Activated CD4-positive, alpha-beta T cell treated with anti-CD3 and anti-CD28 coated beads, Interleukin-2, amount 10 ng/mL, durations not matched to agents 7 days and 5 days (primary cell): ENCODE measurements around the gene NUP93. TPM values are rescaled to one million over a fixed set of nuclear protein-coding genes. Genes with fewer than 3 reads are reported as not detected.

Source experiments
- CTCF ChIA-PET: fragments of 350-600 bp; sonication (Branson Sonifier 250); formaldehyde crosslinking; loops from one replicate; lab custom pipeline; 2021; ENCODE audit warnings: antibody characterized with exemption; lab: Charles Lee
- POLR2A ChIA-PET: fragments of 350-600 bp; sonication (Branson Sonifier 250); formaldehyde crosslinking; loops from one replicate; lab custom pipeline; 2021; ENCODE audit warnings: antibody characterized with exemption; lab: Charles Lee
- DNase-seq: peaks from one replicate; pipeline ENCODE4 v3.0.0-alpha.2; 2020
- H3K27ac Mint-ChIP-seq: one replicate; pipeline ENCODE4 v1.8.0; 2021; ENCODE audit warnings: mild to moderate bottlenecking, moderate library complexity, mixed read lengths
- H3K27me3 Mint-ChIP-seq: one replicate; pipeline ENCODE4 v1.8.0; 2021; ENCODE audit warnings: mixed read lengths
- H3K36me3 Mint-ChIP-seq: one replicate; pipeline ENCODE4 v1.8.0; 2021; ENCODE audit warnings: low read depth, mixed read lengths
- H3K4me1 Mint-ChIP-seq: one replicate; pipeline ENCODE4 v1.8.0; 2021; ENCODE audit warnings: mixed read lengths
- H3K4me3 Mint-ChIP-seq: one replicate; pipeline ENCODE4 v1.8.0; 2021; ENCODE audit warnings: mild to moderate bottlenecking, moderate library complexity, mixed read lengths
- H3K9me3 Mint-ChIP-seq: one replicate; pipeline ENCODE4 v1.8.0; 2021; ENCODE audit warnings: mixed read lengths
- total RNA-seq, 2 experiments: library from RNA; stranded (reverse); gene quantifications; one replicate each; pipeline ENCODE4 v1.2.3, GENCODE V29; 2021

The NUP93 gene
- total RNA-seq, 2 experiments from 2014 or later: 85.0 to 85.9 TPM

DNA sequence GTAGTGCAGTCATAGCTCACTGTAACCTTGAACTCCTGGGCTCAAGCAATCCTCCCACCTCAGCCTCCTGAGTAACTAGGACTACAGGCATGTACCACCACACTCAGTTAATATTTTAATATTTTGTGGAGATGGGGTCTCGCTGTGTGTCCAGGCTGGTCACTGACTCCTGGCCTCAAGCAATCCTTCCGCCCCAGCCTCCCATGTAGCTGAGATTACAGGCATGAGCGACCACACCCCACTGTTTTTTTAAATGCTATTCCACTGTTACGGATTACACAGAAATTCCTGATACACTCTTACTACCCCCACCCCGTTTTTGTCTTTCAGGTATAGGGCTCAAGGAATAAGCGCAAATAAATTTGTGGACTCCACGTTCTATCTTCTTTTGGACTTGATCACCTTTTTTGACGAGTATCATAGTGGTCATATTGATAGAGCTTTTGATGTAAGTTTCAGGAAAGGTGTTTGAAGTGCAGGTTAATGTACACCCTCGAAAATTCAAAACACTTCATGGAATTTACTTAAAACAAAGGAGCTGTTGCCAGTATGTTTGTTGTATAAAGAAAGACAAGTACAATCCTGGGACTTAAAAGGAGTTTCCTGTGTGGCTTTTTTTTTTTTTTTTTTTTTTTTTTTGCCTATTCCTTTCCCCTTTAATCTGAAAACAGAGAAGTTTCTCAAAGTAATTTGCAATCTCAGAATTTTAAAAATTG is 108.9 kb downstream of the NUP93 start:
- H3K27ac Mint-ChIP-seq: no peak overlapping the region
- CTCF ChIA-PET: interaction anchor here (0.6 to 2.2 kb wide), 3 partner anchors 10 to 194 kb away, joined by 3 to 7 read pairs (median 6); no protein-coding TSS in a partner anchor
- no peaks in the 10 kb centered on the region for H3K27me3 Mint-ChIP-seq
- H3K4me3 Mint-ChIP-seq: no peak overlapping the region
- H3K9me3 Mint-ChIP-seq: no peaks in the 10 kb centered on the region
- H3K4me1 Mint-ChIP-seq: peaks cover 9% of the 10 kb centered on the region
- DNase-seq: no peak
- peaks cover 37% of the 10 kb centered on the region for H3K36me3 Mint-ChIP-seq
- POLR2A ChIA-PET: no interaction called here

DNA sequence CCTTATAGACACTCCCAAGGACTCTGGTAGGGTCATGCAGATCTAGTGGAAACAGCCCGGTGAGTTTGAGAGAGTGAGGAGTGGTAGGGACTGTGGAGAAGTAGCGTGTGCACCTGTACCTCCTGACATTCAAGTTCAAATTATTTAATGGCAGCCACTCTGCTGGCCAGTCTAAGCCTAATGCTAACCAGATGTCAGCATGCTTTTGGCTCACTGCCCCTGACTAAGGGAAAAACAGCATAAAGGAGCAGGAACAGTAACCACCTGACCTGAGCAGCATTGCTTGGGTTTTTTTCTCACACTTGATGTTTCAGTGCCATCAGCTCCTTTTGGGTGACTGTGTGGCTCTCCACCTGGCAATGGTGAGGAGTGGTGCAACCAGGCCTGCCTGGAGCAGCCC is 111.3 kb downstream of the NUP93 start:
- H3K4me1 Mint-ChIP-seq: peaks cover 9% of the 10 kb centered on the region
- DNase-seq: no peak
- H3K4me3 Mint-ChIP-seq: no peak overlapping the region
- ChIA-PET CTCF (interaction anchor here (1.3 to 3.8 kb wide), 2 partner anchors 11 to 14 kb away, joined by 4 to 15 read pairs; no protein-coding TSS in a partner anchor), POLR2A (no interaction called here)
- H3K36me3 Mint-ChIP-seq: peaks cover 46% of the 10 kb centered on the region
- H3K27ac Mint-ChIP-seq: no peak overlapping the region
- H3K27me3 Mint-ChIP-seq: no peaks in the 10 kb centered on the region
- H3K9me3 Mint-ChIP-seq: no peaks in the 10 kb centered on the region

DNA sequence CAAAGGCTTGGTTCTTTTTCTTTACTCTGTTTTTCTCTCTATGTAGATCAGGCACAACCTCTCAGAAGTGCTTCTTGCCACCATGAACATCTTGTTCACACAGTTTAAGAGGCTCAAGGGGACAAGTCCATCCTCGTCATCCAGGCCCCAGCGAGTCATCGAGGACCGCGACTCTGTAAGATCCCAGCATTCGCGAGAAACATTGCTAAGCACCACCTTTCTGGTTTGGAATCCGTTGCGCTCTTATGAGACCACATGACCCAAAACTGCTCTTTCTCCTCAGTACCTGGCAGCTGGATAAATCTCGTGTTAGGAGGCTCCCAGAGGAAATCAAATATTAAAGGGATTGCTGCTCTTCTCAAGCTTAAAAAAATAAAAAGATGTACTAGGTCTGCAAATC is 111.7 kb downstream of the NUP93 start:
- Mint-ChIP-seq H3K36me3 (peaks cover 45% of the 10 kb centered on the region), H3K4me1 (peaks cover 10% of the 10 kb centered on the region), H3K27ac (no peak overlapping the region), H3K4me3 (no peak overlapping the region), H3K9me3 (no peaks in the 10 kb centered on the region), H3K27me3 (no peaks in the 10 kb centered on the region)
- ChIA-PET CTCF (interaction anchor here (0.9 to 3.8 kb wide), 4 partner anchors 11 to 14 kb away, joined by 3 to 15 read pairs (median 7); no protein-coding TSS in a partner anchor), POLR2A (no interaction called here)
- no peak for DNase-seq

DNA sequence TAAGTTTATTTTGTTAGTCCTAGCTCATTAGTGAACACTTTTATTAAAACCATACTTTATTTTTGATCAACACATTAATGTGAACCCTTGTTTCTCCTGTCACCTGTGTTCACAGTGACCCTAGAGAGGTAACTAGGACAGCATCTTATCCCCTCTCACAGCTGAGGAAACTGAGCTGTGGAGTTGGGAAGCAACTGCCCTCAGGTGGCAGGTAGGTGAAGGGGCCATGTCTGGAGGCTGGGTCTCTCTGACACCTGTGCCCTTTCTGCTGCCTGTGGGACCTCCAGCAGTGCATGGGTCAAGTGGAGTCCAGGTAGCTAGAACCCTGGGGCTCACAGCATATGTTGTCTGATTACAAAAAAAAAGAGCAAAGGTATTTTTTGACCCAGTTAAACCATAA is 112.2 kb downstream of the NUP93 start:
- H3K27ac Mint-ChIP-seq: no peak overlapping the region
- no peak overlapping the region for H3K4me3 Mint-ChIP-seq
- ChIA-PET POLR2A (no interaction called here), CTCF (interaction anchor here (0.8 to 3.8 kb wide), 6 partner anchors 10 to 14 kb away, joined by 3 to 15 read pairs (median 4); no protein-coding TSS in a partner anchor)
- peaks cover 46% of the 10 kb centered on the region for H3K36me3 Mint-ChIP-seq
- peaks cover 14% of the 10 kb centered on the region for H3K4me1 Mint-ChIP-seq
- no peak for DNase-seq
- H3K27me3 Mint-ChIP-seq: no peaks in the 10 kb centered on the region
- H3K9me3 Mint-ChIP-seq: no peaks in the 10 kb centered on the region

DNA sequence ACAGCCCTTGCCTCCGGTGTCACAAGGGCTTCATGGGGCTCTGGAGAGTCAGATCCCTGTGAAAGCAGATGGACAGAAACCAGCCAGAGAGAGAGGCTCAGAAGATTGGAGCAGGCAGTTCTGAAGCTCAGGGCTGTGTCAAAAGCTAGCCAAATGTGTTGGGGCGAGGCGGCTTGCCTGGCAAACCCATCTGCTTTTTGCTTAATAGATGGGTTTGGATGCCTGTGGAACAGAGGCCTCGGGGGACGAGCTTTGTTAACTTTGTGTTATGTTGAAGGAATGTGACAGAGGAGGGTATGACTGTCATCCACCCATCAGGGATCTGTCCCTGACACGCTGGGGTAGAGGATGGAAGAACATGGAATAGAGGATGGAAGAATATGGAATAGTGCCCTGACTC is 114.1 kb downstream of the NUP93 start:
- Mint-ChIP-seq H3K4me1 (peaks cover 28% of the 10 kb centered on the region), H3K9me3 (peaks cover 12% of the 10 kb centered on the region), H3K27me3 (no peaks in the 10 kb centered on the region), H3K36me3 (peaks cover 52% of the 10 kb centered on the region), H3K4me3 (no peak overlapping the region), H3K27ac (no peak overlapping the region)
- POLR2A ChIA-PET: no interaction called here
- CTCF ChIA-PET: interaction anchor here (3.8 kb wide), 1 partner anchor 11 kb away, joined by 15 read pairs; no protein-coding TSS in a partner anchor
- DNase-seq: no peak

DNA sequence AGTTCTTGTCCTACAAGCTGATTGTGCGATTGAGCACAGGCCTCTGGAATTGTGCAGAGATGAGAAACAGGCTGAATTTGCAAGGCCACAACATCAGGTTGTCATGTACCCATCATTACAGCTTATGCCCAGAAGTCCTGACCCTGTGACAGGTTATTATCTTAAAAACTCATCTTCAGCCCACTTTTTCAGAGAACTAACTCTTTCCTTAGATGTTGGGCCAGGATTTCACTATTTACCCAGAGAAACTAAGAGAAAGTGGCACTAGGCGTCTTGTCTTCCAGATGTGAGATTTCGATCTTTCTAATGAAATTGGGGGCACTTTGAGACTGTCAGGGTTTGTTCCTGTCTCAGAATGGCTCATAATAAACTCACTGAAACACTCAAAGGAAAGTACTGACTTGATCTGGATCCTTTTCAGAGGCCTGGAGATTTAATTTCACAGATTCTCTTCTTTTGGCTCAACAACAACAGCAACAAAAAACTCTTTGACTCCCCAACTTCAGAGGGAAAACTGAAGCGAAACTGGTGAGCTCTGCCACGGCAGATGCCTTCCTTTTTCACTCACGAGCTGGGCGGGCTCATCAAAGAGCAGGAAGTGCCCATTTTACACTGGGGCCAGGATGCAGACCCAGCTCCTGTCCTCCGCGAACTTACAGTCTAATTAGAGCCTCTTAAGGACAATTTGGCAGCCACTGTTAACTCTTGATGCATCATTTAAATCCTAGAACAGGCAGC is 117.4 kb downstream of the NUP93 start:
- peak; percentile 45 for DNase-seq
- Mint-ChIP-seq H3K36me3 (peaks cover 37% of the 10 kb centered on the region), H3K9me3 (peaks cover 12% of the 10 kb centered on the region), H3K4me3 (no peak overlapping the region), H3K27ac (peak overlapping the region; percentile 79), H3K27me3 (no peaks in the 10 kb centered on the region), H3K4me1 (peaks cover 26% of the 10 kb centered on the region)
- ChIA-PET CTCF (interaction anchor here (1.1 to 1.9 kb wide), 6 partner anchors 9 to 118 kb away, joined by 3 to 6 read pairs (median 4); no protein-coding TSS in a partner anchor), POLR2A (no interaction called here)

DNA sequence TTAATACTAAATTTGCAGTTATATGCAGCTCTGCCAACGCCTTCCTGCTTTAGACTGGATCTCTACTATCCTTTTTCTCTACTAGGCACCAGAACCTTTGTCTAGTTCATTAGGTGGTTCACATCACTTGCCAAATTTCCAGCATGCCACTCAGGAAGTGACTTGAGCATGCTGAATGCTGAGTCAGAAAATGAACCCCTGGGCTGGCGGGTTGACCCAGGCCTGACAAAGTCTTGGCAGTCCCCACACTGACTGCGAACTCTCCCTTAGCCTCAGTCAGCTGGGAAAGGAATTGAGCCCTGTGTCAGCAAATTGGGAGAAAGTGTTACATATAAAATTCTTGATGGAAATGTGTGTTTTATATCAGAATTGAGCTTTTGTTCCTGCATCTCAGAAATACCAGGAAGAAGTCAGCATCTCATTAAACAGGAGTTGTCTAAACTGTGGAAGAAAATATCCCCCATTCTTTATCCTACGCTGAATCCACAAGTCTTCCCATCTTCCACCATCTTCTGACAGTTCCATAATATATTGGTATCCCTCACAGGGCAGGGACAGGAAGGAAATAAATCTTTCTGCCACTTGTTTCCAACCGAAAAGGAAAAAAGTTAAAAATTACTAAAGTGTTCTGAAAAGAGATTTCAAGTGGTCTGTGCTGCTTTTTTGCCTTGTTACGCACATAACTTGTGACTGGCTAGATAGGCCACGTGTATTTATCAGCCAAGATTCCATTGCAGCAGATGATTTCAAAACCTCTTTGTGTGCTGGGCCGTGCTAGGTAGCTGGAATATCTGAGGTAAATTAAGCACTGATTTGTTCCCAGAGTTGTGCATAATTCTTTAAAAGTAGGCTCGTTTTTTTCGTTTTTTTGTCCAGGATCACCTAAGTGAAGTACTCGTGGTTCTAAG is 118.4 kb downstream of the NUP93 start:
- Mint-ChIP-seq H3K9me3 (peaks cover 12% of the 10 kb centered on the region), H3K36me3 (peaks cover 32% of the 10 kb centered on the region), H3K4me3 (no peak overlapping the region), H3K27ac (peak overlapping the region; percentile 79), H3K4me1 (peaks cover 26% of the 10 kb centered on the region), H3K27me3 (no peaks in the 10 kb centered on the region)
- ChIA-PET POLR2A (no interaction called here), CTCF (interaction anchor here (1.1 to 1.9 kb wide), 5 partner anchors 10 to 117 kb away, joined by 3 to 6 read pairs (median 5); no protein-coding TSS in a partner anchor)
- DNase-seq: no peak

DNA sequence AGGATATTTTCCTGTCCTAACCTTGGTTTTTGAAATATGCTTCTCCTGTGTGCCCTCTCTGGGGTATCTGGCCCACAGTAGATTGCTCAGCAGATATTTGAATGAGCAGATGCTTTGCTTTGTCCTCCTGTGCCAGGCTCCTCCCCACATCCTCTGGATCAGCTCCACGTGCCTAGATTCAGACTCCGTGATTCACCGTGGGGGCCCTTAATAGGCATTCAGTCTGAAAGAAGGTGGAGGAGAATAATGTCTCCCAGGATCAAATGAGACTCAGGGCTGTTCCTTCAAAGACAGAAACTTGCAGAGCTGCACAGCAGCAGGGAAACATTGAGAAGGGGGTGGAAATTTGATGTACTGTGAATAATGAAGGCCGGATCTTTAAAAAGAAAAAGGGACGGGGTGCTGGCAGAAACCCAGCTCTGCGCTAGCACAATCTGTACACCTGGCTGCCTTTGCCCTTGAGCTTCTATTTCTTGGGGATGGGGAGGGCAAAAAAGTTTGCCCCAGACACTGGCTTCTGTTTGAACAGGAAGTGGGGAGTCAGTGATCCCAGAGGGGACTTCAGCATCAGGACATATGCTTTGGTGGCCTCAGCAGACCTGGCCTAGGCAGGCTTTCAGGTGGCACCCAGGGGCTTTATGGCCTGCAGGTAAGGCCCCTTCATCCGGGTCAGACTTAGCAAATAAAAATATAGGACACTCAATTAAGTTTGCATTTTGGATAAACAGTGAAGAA is 119.2 kb downstream of the NUP93 start:
- H3K4me3 Mint-ChIP-seq: no peak overlapping the region
- peaks cover 12% of the 10 kb centered on the region for H3K9me3 Mint-ChIP-seq
- no peak overlapping the region for H3K27ac Mint-ChIP-seq
- POLR2A ChIA-PET: no interaction called here
- H3K36me3 Mint-ChIP-seq: peaks cover 32% of the 10 kb centered on the region
- CTCF ChIA-PET: interaction anchor here (0.6 to 1.9 kb wide), 2 partner anchors 11 to 442 kb away, joined by 4 to 6 read pairs; no protein-coding TSS in a partner anchor
- peaks cover 26% of the 10 kb centered on the region for H3K4me1 Mint-ChIP-seq
- no peak for DNase-seq
- H3K27me3 Mint-ChIP-seq: no peaks in the 10 kb centered on the region

DNA sequence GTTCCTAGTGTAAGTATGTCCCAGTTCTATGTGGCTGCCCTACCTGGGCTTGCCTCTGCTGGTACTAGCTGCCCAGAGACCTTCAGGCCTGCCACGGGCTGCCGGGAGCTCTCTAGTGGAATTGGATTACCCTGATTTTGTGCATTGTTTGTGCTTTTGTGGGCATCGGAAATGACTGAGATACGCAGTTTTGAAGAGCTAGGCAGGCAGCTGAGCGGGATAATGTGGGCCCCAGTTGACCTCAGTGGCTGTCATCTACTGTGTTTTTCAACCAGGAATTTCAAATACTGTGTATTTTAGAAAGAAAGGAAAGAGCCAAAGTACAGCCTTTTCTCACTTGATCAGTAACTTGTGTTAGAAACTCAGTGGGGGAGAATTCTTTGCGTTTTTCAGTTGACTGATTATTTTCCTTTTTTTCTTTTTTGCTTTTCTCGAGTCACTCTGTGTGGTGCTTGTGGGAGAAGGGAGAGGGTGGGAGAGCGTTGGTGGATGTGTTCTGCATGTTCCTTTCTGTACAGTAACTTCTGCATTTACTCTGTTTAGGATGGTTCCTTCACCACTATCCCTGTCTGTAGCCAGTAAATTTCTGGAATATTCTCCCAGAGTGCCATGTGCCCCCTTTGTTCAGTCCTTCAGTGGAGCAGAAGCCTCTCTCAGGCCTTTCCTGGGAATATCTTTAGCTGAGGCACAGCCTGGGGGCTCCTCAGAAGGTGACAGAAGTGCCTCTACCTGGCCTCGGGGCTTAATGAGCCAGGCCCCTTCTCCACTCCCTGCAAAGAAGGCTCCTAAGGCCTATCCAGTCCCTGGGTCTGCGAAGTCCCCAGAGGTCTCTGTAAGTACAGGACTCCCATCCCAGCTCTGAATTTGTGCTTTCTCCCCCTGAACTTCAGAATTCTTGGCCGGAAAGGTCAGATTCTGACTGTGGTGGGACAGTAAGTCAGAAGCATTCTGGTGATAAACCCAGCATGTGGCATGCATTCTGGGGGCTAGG is 120.1 kb downstream of the NUP93 start:
- peaks cover 12% of the 10 kb centered on the region for H3K9me3 Mint-ChIP-seq
- no peaks in the 10 kb centered on the region for H3K27me3 Mint-ChIP-seq
- H3K4me3 Mint-ChIP-seq: no peak overlapping the region
- POLR2A ChIA-PET: no interaction called here
- H3K4me1 Mint-ChIP-seq: peaks cover 26% of the 10 kb centered on the region
- no peak for DNase-seq
- CTCF ChIA-PET: interaction anchor here (0.5 to 4.4 kb wide), 3 partner anchors 17 to 103 kb away, joined by 3 to 23 read pairs (median 3); no protein-coding TSS in a partner anchor
- H3K27ac Mint-ChIP-seq: no peak overlapping the region
- H3K36me3 Mint-ChIP-seq: peaks cover 31% of the 10 kb centered on the region

DNA sequence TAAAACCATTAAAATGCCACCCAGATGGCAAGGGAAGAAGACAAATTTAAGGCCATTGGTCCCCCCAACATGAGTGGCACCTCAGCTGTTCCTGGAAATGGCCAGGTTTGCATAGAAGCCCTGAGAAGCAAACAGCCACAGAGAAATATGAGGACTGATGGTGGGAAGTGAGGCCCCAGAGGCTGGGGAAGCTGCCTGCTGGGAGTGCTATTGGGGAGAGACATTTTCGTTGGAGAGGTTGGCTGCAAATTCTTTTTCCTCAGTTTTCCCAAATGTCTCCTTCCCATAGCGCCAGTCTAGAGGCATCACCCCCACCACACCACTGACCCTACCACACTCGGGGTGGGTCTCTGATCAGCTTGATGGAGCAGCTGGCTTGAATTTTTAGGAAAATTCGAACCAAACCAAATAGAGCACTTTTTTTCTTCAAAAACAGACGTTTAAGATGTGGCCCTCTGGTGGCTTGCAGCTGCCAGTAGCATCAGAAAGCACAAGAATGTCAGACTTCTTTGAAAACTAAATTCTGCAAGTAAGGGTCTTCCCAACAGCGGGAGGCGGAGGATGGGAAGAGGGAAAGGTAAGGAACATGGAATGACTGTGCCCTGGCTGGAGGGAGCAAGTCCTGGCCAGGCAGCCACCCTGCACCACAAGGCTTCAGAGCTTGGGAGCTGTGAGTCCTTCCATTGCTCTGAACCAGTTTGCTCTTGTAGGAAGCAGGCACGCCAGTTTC is 121.9 kb downstream of the NUP93 start:
- DNase-seq: no peak
- no peak overlapping the region for H3K27ac Mint-ChIP-seq
- peaks cover 23% of the 10 kb centered on the region for H3K4me1 Mint-ChIP-seq
- H3K27me3 Mint-ChIP-seq: no peaks in the 10 kb centered on the region
- CTCF ChIA-PET: interaction anchor here (0.8 to 4.4 kb wide), 5 partner anchors 9 to 150 kb away, joined by 3 to 23 read pairs (median 3); no protein-coding TSS in a partner anchor
- H3K4me3 Mint-ChIP-seq: no peak overlapping the region
- peaks cover 12% of the 10 kb centered on the region for H3K9me3 Mint-ChIP-seq
- H3K36me3 Mint-ChIP-seq: peaks cover 21% of the 10 kb centered on the region
- POLR2A ChIA-PET: no interaction called here
